HG03108 (cell line): ENCODE data around the gene FOXB2.

Source experiments
- ATAC-seq: cut with Tn5 transposase; IDR thresholded peaks from one replicate; pipeline ENCODE4 v1.9.1; 2021; ENCODE audit warnings: moderate library complexity; ENCODE audit not compliant: unreplicated experiment

Gene FOXB2

GRCh38 chr9:77015327-77016048 lies 4.0 kb upstream of the FOXB2 start:
- no peak for ATAC-seq

DNA sequence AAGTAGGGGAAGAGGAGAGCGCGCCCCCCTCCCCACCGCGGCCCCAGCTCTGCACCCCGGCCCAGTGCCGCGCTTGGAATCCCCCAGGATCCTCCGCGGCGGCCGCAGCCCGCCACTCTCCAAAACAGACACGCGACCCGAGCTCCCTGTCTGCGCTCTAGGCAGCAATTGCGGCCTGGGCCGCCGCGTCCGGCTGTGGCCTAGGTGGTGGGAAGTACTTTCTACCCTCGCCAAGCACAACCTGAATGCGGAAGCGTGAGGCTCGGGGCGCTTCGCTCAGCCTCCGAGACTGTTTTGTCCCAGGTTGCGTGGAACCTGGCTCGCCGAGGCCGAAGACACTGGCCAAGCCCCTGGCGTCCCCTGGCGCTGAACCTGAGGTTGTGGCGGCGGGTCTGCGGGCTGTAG lies 3.3 kb upstream of the FOXB2 start:
- no peak for ATAC-seq

GRCh38 chr9:77016526-77017504 lies 2.6 kb upstream of the FOXB2 start:
- no peak for ATAC-seq

- ATAC-seq: no peak
Observed at GRCh38 chr9:77017505-77017894, 2.0 kb upstream of the FOXB2 start.

GRCh38 chr9:77018058-77018968 lies 1.1 kb upstream of the FOXB2 start:
- no peak for ATAC-seq

- ATAC-seq: no peak
Observed at GRCh38 chr9:77018969-77019235, 553 bp upstream of the FOXB2 start.

GRCh38 chr9:77019926-77020412 lies 514 bp downstream of the FOXB2 start:
- ATAC-seq: no peak

DNA sequence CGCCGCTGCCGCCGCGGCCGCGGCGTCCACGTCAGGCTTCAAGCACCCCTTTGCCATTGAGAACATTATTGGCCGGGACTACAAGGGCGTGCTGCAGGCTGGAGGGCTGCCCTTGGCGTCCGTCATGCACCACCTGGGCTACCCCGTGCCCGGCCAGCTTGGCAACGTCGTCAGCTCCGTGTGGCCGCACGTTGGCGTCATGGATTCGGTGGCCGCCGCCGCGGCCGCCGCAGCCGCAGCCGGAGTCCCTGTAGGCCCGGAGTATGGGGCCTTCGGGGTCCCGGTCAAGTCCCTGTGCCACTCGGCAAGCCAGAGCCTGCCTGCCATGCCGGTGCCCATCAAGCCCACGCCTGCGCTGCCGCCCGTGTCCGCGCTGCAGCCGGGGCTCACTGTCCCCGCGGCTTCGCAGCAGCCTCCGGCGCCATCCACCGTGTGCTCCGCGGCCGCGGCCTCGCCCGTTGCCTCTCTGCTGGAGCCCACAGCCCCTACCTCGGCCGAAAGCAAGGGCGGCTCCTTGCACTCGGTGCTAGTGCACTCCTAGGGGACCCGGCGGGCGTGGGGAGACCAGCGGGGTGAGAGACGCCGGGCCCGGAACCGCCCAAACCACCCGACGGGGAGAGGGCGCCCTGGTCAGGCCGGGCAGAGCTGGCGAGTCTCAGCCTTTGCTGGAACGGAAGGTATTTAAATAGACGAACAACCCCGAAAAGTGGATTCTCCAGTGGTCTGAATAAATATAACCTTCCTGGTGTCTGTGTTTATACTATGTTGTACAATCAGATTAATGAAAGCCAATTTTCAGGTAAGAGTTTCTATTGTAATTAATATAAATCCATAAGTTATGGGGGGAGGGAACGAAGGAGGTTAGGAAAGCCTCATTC lies 1.2 kb downstream of the FOXB2 start:
- no peak for ATAC-seq

DNA sequence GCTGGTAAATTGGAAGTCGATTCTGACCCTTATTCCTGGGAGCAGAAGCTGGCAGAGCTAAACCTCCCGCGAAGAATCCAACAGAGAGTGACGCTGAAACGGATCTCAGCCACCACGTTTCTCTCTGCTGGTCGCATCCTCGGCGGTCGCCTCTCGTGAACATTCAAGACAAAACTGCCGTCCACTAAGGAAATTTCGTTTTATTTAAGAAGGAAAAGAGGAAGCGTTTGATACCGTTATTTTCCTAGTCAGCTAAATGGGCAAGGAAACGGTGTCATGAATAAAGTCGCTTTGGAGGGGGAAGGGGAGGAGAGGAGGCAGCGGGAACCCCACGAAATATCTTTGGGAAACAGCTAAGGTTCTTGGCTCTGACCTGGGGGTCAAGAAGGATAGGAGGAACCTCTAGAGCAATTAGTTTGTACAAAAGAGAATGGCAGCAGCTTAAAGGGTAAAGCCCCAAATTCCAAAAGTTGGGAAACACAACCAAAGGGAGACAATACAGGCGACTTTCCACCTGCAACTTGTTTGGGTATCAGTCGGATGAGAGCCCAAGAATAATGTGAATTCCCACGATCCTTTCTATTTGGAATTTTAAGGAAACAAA lies 1.9 kb downstream of the FOXB2 start:
- no peak for ATAC-seq

- ATAC-seq: no peak
Observed at GRCh38 chr9:77021922-77022782, 2.7 kb downstream of the FOXB2 start.

DNA sequence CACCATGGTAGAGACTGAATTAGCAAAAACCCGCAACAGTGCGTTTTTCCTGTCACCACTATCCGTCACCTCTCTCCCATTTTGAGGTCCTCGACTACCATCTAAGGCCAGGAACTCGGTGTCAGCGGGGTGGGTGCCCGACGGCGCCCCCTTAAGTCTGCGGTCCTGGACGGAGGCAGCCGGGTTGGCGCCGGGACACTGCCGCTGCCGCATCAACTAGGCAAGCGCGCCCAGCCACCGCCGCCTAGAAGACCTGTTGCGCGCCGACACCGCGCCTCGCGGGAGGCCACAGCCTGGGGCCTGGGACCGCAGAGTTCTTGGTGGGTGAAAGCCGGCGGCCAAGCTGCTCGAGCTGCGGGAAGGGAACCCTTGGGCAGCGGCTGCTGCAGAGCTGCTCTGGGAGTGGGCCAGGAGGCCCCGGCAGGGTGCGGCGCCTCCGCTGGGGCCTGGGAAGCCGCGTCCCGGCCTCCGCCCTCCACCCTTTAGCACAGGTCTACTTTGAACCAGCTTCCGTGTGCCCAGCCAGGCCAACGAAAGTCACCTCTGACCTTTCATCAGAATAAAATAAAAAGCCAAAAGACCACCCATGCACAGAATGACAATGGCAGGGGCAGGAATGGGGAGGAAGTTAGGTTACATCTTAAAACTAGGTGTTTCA lies 3.5 kb downstream of the FOXB2 start:
- no peak for ATAC-seq

- no peak for ATAC-seq
Observed at GRCh38 chr9:77023726-77024125, 4.3 kb downstream of the FOXB2 start.

DNA sequence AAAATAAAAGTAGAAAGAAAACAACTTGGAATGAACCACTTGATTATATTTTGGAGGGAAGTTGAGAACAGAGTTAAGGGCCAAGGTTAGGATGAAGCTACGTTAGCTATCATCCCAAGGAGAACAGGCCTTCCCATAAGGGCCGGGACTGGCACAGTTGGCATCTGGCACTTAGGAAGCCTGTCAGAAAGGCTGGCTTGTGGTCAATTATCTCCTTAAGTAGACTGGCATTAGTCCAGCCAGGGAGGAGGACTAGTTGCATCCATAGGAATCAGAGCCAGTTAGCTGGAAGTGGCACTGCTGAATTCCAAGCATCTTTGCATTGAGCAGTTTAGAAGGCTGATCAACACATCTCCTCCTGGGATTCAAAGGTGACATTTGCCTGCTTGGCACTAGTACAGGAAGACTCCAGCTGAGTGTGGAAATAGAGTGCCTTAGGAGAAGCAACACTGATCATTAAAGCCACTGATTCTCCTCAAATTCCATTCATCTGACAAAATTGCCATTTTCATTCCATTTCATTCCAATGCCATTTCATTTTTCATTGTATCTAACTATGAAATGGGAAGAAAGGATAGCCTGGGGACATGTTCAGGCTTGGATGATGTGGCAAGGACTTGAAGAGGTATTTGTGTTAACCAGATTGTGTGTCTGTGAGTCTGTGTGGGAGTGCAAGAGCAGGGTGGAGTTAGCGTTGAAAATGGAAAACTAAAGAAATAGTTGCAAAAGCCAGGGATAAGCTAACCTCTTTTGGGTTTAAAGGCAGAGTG lies 5.5 kb downstream of the FOXB2 start:
- ATAC-seq: no peak

DNA sequence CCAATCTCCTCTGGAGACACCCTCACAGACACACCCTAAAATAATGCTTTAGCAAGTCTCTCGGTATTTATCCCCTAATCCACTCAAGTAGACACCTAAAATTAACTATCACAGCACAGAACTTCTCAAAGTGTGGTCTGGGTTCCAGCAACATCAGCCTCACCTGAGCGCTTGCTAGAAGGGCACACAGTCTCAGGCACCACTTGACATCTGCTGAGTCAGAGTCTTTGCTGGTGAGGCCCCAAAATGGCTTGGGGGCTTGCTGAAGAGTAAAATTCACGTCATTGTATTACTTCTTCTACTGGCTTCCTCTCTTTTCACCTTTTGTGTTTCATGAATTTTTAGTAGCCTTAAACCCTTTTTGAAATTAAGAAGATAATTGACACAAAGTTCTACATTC lies 9.0 kb downstream of the FOXB2 start:
- ATAC-seq: no peak

- no peak for ATAC-seq
Observed at GRCh38 chr9:77030045-77030444, 10.6 kb downstream of the FOXB2 start.

- ATAC-seq: no peak
Observed at GRCh38 chr9:77038281-77039036, 19.0 kb downstream of the FOXB2 start.

- no peak for ATAC-seq
Observed at GRCh38 chr9:77040340-77040739, 20.9 kb downstream of the FOXB2 start.
